Ovary (tissue), 9 donors: Measurements from ENCODE around the gene CDYL2. TPM values are rescaled to one million over a fixed set of nuclear protein-coding genes. Genes with fewer than 3 reads are reported as not detected.

Source experiments
- DNase-seq, 5 donors: peaks; one replicate each; pipeline ENCODE4 v3.0.0-alpha.2; 2019 to 2020
- H3K27ac ChIP-seq, 2 donors: fragments of 200-600 bp; one replicate each; pipeline versions ENCODE4 v1.5.1 to v1.8.0; 2019 to 2022
- H3K27me3 ChIP-seq: fragments of 200-600 bp; one replicate; pipeline ENCODE4 v1.8.0; 2022
- H3K36me3 ChIP-seq: fragments of 200-600 bp; sonication (generic); one replicate; pipeline ENCODE4 v1.5.1; 2019
- H3K4me1 ChIP-seq: one replicate; pipeline ENCODE4 v1.8.1; 2013; ENCODE audit warnings: mild to moderate bottlenecking, moderate library complexity; ENCODE audit not compliant: insufficient read depth
- H3K4me3 ChIP-seq: fragments of 200-600 bp; sonication (generic); one replicate; pipeline ENCODE4 v1.5.1; 2017
- H3K9me3 ChIP-seq, 2 donors: fragments of 200-600 bp in 1 of 2; sonication (generic) in 1 of 2; one replicate each; pipeline versions ENCODE4 v1.5.1 to v1.8.1; 2013 to 2019; ENCODE audit warnings: mild to moderate bottlenecking in 1 of 2, moderate library complexity in 1 of 2
- CTCF ChIP-seq, 3 donors: fragments of 450-650 bp in 2 of 3; fragments of 200-600 bp in 1 of 3; IDR thresholded peaks; one replicate each; pipeline versions ENCODE4 v1.5.1 to v1.8.0; 2016 to 2022; ENCODE audit warnings: antibody characterized with exemption in 3 of 3, mild to moderate bottlenecking in 1 of 3
- EP300 ChIP-seq: sonication (generic); formaldehyde crosslinking; IDR thresholded peaks from one replicate; pipeline ENCODE4 v1.6.1; 2017; ENCODE audit warnings: antibody characterized with exemption
- POLR2A ChIP-seq: fragments of 450-650 bp; IDR thresholded peaks from one replicate; pipeline ENCODE4 v1.6.1; 2017; ENCODE audit warnings: antibody characterized with exemption, mild to moderate bottlenecking, moderate library complexity
- WGBS, 3 donors: extraction: QIAGEN DNeasy Blood & Tissue Kit in 1 of 3; methylation state at CpG; one replicate each; pipeline versions ENCODE4 v1.1.5 to v1.1.7; 2013 to 2017; 5-methylcytosine and 5-hydroxymethylcytosine counted together
- intact Hi-C, 4 donors: fragments of 100-400 bp; cut with DNase I; formaldehyde crosslinking; loops; one replicate each; pipeline versions ENCODE4 v1.11.0 to v1.15.1; 2022 to 2023
- polyA plus RNA-seq, 2 donors: library from polyadenylated mRNA; stranded (reverse); fragments of 200-250 nt in 1 of 2; fragments of 350-450 nt in 1 of 2; fragmentation: Illumina TruSeq in 1 of 2; extraction: RNeasy Lipid Tissue Mini Kit (QIAGEN cat#74804) in 1 of 2; gene quantifications; one replicate each; pipeline ENCODE4 v1.2.3, GENCODE V29; 2013 to 2014
- total RNA-seq, 7 donors: library from RNA; depleted of rRNA in 2 of 7; stranded (reverse); fragments of >200 nt in 2 of 7; fragmentation: NEBNext Ultra II Directional in 3 of 7; extraction: Animal tissue kit (Norgen Biotek cat#: 25700) in 3 of 7; gene quantifications; one replicate each; pipeline versions ENCODE4 v1.1.0 to v1.2.4, GENCODE V29; 2016 to 2023
- donor health status: DM: no; HTN: no; CAD: no; lungs with moderate emphysema.
- donor health status: DM: no; HTN: no; CAD: no.
- donor health status: Bipolar disorder and iron deficiency.
- donor health status: DM: yes; HTN: yes; CAD: no.
- donor health status: DM: no; HTN: no; CAD: no.
- donor health status: DM: yes; HTN: yes; CAD: no.

CDYL2 gene
- total and polyA plus RNA-seq, 9 donors: 0.48 to 4.4 (median 1.8) TPM

DNA sequence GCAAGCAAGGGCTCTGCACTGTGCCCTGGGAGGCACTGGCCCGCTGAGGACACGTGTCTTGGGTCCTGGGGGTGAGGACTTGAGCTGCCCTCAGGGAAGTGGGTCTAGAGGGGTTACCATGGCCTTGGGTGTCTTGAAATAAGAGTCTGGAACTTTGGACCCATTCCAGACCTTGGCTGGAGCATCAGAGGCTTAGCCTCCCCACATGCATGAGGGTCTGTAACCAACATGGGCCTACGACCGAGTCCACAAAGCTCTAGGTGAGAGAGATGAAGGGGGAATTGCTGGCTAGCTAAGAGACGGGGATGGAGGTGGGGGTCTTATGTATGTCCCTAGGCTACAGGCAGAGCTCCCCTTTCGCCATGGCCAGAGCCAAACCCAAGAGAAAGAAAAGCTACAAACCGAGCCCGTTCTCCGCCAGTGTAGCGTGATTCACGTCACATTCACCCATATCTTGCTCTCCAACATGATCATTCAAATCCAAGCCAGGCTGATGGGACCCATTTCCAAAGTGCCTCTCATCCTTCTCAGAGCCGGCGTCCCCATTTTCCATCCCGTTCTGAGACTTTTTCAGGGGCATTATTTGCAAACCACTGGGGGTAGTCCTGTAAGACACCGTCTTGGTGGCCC lies 120.1 kb downstream of the CDYL2 start:
- no peak for DNase-seq
- intact Hi-C loops: no loop called here

DNA sequence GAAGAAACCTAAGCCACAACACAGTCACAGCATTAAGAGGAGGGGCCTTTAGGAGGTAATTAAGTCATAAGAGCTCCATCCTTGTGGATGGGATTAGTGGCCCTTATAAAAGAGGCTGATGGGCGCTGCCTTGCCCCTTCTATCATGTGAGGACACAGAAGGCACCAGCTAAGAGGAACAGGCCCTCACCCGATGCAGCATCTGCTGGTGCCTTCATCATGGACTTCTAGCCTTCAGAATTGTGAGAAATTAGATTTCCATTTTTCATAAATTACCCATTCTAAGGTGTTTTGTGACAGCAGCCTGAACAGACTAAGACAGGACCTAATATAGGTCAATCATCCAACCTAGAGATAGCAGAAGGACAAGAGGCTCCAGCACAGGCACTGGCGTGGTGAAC lies 120.8 kb downstream of the CDYL2 start:
- WGBS, 3 donors: 92 to 97% (median 94%) methylated on average over 3 of the region's 3 CpGs
- intact Hi-C loops: no loop called here

More for the DNA sequence above, 120.1 kb downstream of the CDYL2 start:
- Histone ChIP-seq H3K9me3 (no peaks in the 10 kb centered on the region), H3K27ac (no peak overlapping the region), H3K36me3 (no peaks in the 10 kb centered on the region), H3K4me3 (no peak overlapping the region), H3K4me1 (no peaks in the 10 kb centered on the region), H3K27me3 (no peaks in the 10 kb centered on the region)
- 97 to 98% (median 97%) methylated on average over 15 of the region's 15 CpGs for WGBS, 3 donors
- TF ChIP-seq EP300 (no peak), POLR2A (no peak), CTCF (IDR thresholded peaks at IDR 0.05) (no peak)

DNA sequence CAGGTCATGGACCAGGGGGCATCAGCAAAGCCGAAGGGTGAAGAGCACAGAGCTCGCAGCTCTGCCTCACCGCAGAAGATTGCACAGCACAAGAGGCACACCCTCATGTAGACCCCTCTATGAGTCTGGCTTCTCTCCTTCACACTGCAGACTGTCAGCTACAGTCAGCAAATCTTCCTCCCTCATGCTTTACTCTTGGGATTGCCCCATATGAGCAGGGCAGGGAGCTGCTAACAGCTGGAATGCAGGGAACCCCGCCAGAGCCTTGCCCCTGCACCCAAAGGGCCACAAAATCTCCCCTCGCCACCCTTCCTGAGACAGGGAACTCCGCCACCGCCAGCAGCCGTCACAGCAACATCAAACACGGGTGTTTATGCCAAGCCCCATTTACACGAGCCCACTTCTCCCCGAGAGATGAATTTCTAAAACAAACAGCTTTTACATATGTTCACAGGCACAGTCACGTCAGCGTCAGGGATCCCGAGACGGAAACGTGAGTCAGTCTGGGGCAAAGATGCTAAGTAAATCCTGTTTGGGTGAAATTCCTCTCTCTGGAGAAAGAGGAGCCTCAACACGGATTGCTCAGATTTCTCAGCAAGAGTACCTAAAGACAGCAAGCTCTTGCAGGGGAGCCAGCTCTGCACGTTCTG lies 121.9 kb downstream of the CDYL2 start:
- Histone ChIP-seq H3K27me3 (no peaks in the 10 kb centered on the region), H3K4me3 (no peak overlapping the region), H3K36me3 (no peaks in the 10 kb centered on the region), H3K9me3 (no peaks in the 10 kb centered on the region), H3K27ac (no peak overlapping the region), H3K4me1 (no peaks in the 10 kb centered on the region)
- DNase-seq: no peak
- intact Hi-C loops: no loop called here
- WGBS, 3 donors: 88 to 89% (median 89%) methylated on average over 18 of the region's 18 CpGs
- TF ChIP-seq CTCF (IDR thresholded peaks at IDR 0.05): no peak
- no peak for TF ChIP-seq POLR2A
- TF ChIP-seq EP300: no peak

More for the DNA sequence above, 120.8 kb downstream of the CDYL2 start:
- H3K27ac ChIP-seq: no peak overlapping the region
- H3K9me3 ChIP-seq: no peaks in the 10 kb centered on the region
- no peak overlapping the region for H3K4me3 ChIP-seq
- TF ChIP-seq POLR2A (no peak), CTCF (IDR thresholded peaks at IDR 0.05) (no peak), EP300 (no peak)
- H3K27me3 ChIP-seq: no peaks in the 10 kb centered on the region
- no peaks in the 10 kb centered on the region for H3K36me3 ChIP-seq
- no peaks in the 10 kb centered on the region for H3K4me1 ChIP-seq
- no peak for DNase-seq

GRCh38 chr16:80681436-80681835 lies 123.0 kb downstream of the CDYL2 start:
- intact Hi-C loops: no loop called here
- 85 to 89% (median 86%) methylated on average over 7 of the region's 7 CpGs for WGBS, 3 donors
- DNase-seq: no peak
- Histone ChIP-seq H3K4me3 (no peak overlapping the region), H3K4me1 (no peaks in the 10 kb centered on the region), H3K27me3 (no peaks in the 10 kb centered on the region), H3K9me3 (no peaks in the 10 kb centered on the region), H3K27ac (no peak overlapping the region), H3K36me3 (no peaks in the 10 kb centered on the region)
- TF ChIP-seq EP300 (no peak), POLR2A (no peak), CTCF (IDR thresholded peaks at IDR 0.05) (no peak)
